B cell (primary cell): Measurements from ENCODE around the gene ZNF791. TPM values are rescaled to one million over a fixed set of nuclear protein-coding genes. Genes with fewer than 3 reads are reported as not detected.

Experiments
- ATAC-seq: fragments of 200-7000 bp; cut with Tn5 transposase; one replicate; pipeline ENCODE4 v1.10.0; 2021; ENCODE audit warnings: low read depth, mild to moderate bottlenecking, moderate number of reproducible peaks, moderate library complexity
- CTCF ChIA-PET: fragments of 350-600 bp; sonication (Branson Sonifier 250); formaldehyde crosslinking; loops from one replicate; lab custom pipeline; 2021; ENCODE audit warnings: antibody characterized with exemption, inconsistent platforms; lab: Charles Lee
- POLR2A ChIA-PET: fragments of 350-600 bp; sonication (Branson Sonifier 250); formaldehyde crosslinking; loops from one replicate; lab custom pipeline; 2021; ENCODE audit warnings: antibody characterized with exemption; lab: Charles Lee
- DNase-seq: peaks from one replicate; pipeline ENCODE4 v3.0.0; 2013
- H2AFZ ChIP-seq: 2 replicates; pipeline ENCODE4 v1.6.1; 2012; ENCODE audit warnings: mild to moderate bottlenecking, low read depth, low read length; ENCODE audit not compliant: insufficient read depth, poor library complexity, severe bottlenecking
- H3K27ac ChIP-seq, 2 donors: 1 replicate in 1 of 2; 2 replicates in 1 of 2; pipeline ENCODE4 v1.5.1; 2012 to 2013; ENCODE audit warnings: low read length in 2 of 2, mild to moderate bottlenecking in 2 of 2, moderate library complexity in 1 of 2
- H3K27me3 ChIP-seq, 4 experiments: fragments of 200-600 bp in 1 of 4; sonication (generic) in 1 of 4; replicated peaks in 1 of 4; 1 replicate in 2 of 4; 2 replicates in 2 of 4; pipeline versions ENCODE4 v1.6.1 to v1.7.0; 2013 to 2016; ENCODE audit warnings: low read length in 3 of 4, mild to moderate bottlenecking in 2 of 4, mixed read lengths in 1 of 4, moderate library complexity in 1 of 4; ENCODE audit not compliant: insufficient read depth in 4 of 4, control insufficient read depth in 3 of 4; ENCODE audit errors: control extremely low read depth in 1 of 4
- H3K36me3 ChIP-seq, 2 experiments: replicated peaks in 1 of 2; 1 replicate in 1 of 2; 2 replicates in 1 of 2; pipeline versions ENCODE4 v1.6.1 to v1.7.1; 2013; ENCODE audit warnings: low read length in 1 of 2; ENCODE audit not compliant: insufficient read depth in 2 of 2, control insufficient read depth in 1 of 2; ENCODE audit errors: control extremely low read depth in 1 of 2, extremely low read depth in 1 of 2
- H3K4me1 ChIP-seq, 2 donors: fragments of 200-600 bp in 1 of 2; sonication (generic) in 1 of 2; 1 replicate in 1 of 2; 2 replicates in 1 of 2; pipeline versions ENCODE4 v1.5.1 to v1.6.1; 2013 to 2017; ENCODE audit warnings: low read length in 2 of 2; ENCODE audit not compliant: control insufficient read depth in 2 of 2, insufficient read depth in 2 of 2
- H3K4me2 ChIP-seq: replicated peaks from 2 replicates; pipeline ENCODE3; 2012; ENCODE audit warnings: mild to moderate bottlenecking, low read depth, low read length; ENCODE audit not compliant: poor library complexity, severe bottlenecking
- H3K4me3 ChIP-seq, 5 experiments: fragments of 200-600 bp in 1 of 5; sonication (generic) in 1 of 5; 1 replicate in 3 of 5; 2 replicates in 2 of 5; pipeline versions ENCODE4 v1.5.1 to v1.7.0; 2011 to 2016; ENCODE audit warnings: low read length in 4 of 5, mild to moderate bottlenecking in 4 of 5, low read depth in 2 of 5, control low read depth in 1 of 5, moderate library complexity in 1 of 5; ENCODE audit not compliant: insufficient read depth in 1 of 5; ENCODE audit errors: control extremely low read depth in 1 of 5, extremely low read depth in 1 of 5
- H3K79me2 ChIP-seq: fragments of 200-600 bp; sonication (generic); one replicate; pipeline ENCODE4 v1.6.0; 2016; ENCODE audit warnings: low read length; ENCODE audit not compliant: control insufficient read depth, insufficient read depth
- H3K9ac ChIP-seq: fragments of 200-600 bp; sonication (generic); 2 replicates; pipeline ENCODE4 v1.6.1; 2017; ENCODE audit warnings: mild to moderate bottlenecking, low read length, moderate library complexity
- H3K9me3 ChIP-seq, 3 donors: one replicate each; pipeline versions ENCODE4 v1.6.1 to v1.7.1; 2013; ENCODE audit warnings: low read length in 2 of 3; ENCODE audit not compliant: control insufficient read depth in 2 of 3, insufficient read depth in 1 of 3; ENCODE audit errors: control extremely low read depth in 1 of 3
- H4K20me1 ChIP-seq: 2 replicates; pipeline ENCODE4 v1.6.0; 2012; ENCODE audit warnings: mild to moderate bottlenecking, low read length; ENCODE audit not compliant: insufficient read depth, control insufficient read depth, poor library complexity, severe bottlenecking
- H3K27ac Mint-ChIP-seq: one replicate; pipeline ENCODE4 v1.8.0; 2021; ENCODE audit warnings: mixed read lengths
- H3K27me3 Mint-ChIP-seq: one replicate; pipeline ENCODE4 v1.8.0; 2021; ENCODE audit warnings: mixed read lengths
- H3K4me1 Mint-ChIP-seq: one replicate; pipeline ENCODE4 v1.8.0; 2021; ENCODE audit warnings: mixed read lengths
- H3K4me3 Mint-ChIP-seq: one replicate; pipeline ENCODE4 v1.8.0; 2021; ENCODE audit warnings: mixed read lengths
- H3K9me3 Mint-ChIP-seq: one replicate; pipeline ENCODE4 v1.8.0; 2022; ENCODE audit warnings: mixed read lengths; ENCODE audit not compliant: insufficient read depth
- EZH2 ChIP-seq: IDR thresholded peaks from 2 replicates; pipeline ENCODE4 v1.6.1; 2012; ENCODE audit warnings: borderline replicate concordance, low read depth, mild to moderate bottlenecking, moderate library complexity, low read length; ENCODE audit not compliant: insufficient read depth, poor library complexity, severe bottlenecking
- WGBS: methylation state at CpG from one replicate; pipeline ENCODE4 v1.1.5; 2013; ENCODE audit warnings: missing lambda C conversion rate; ENCODE audit not compliant: insufficient coverage; 5-methylcytosine and 5-hydroxymethylcytosine counted together
- intact Hi-C: fragments of 100-400 bp; cut with micrococcal nuclease; formaldehyde crosslinking; loops from one replicate; pipeline ENCODE4 v1.10.0; 2022
- polyA plus RNA-seq: library from polyadenylated mRNA; depleted of rRNA; stranded (reverse); fragments of >200 nt; gene quantifications from 2 replicates; pipeline ENCODE4 v1.2.3, GENCODE V29; 2012
- total RNA-seq, 2 donors: library from RNA; stranded (reverse); fragments of 120-200 nt in 1 of 2; gene quantifications; 1 replicate in 1 of 2; 2 replicates in 1 of 2; pipeline versions ENCODE4 v1.2.3 to v1.2.4, GENCODE V29; 2013 to 2022
- TF ChIP-seq, protein P1 (sequence below): fragments of 200-600 bp; IDR thresholded peaks from one replicate; pipeline ENCODE4 v1.8.0; 2022; ENCODE audit warnings: antibody characterized with exemption, mild to moderate bottlenecking

ZNF791 gene
- total and polyA plus RNA-seq, 2 donors (not counting 1 experiment from before 2014, with no cell fraction given): 17.5 to 57.9 TPM

DNA sequence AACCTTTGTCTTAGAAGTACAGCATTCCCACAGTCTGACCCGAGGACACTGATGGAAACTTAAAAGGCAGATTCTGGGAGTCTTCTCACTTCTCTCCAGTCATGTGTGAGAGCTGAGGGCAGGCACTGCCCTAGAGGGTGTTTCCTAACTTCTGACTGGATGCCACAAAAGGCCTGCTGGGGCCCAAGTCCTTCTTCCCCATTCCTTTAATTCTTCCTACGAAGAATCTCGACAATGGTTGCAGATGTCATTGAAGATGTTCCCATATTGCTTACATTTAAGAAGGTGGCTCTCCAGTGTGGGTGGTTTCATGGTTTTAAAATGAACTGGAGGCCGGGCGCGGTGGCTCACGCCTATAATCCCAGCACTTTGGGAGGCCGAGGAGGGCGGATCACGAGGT lies 32.1 kb upstream of the ZNF791 start:
- peaks cover 20% of the 10 kb centered on the region for H3K4me1 Mint-ChIP-seq
- no peaks in the 10 kb centered on the region for H4K20me1 ChIP-seq
- H3K9me3 Mint-ChIP-seq: peaks cover 4% of the 10 kb centered on the region
- ChIA-PET CTCF (interaction anchor here (1.0 kb wide), 1 partner anchor 9 kb away, joined by 4 read pairs; no protein-coding TSS in a partner anchor), POLR2A (no interaction called here)
- no peak overlapping the region for H3K27ac ChIP-seq
- WGBS: no CpG with 5 or more reads among the region's 10 CpGs
- no peak for TF ChIP-seq EZH2
- TF ChIP-seq, protein P1, sequence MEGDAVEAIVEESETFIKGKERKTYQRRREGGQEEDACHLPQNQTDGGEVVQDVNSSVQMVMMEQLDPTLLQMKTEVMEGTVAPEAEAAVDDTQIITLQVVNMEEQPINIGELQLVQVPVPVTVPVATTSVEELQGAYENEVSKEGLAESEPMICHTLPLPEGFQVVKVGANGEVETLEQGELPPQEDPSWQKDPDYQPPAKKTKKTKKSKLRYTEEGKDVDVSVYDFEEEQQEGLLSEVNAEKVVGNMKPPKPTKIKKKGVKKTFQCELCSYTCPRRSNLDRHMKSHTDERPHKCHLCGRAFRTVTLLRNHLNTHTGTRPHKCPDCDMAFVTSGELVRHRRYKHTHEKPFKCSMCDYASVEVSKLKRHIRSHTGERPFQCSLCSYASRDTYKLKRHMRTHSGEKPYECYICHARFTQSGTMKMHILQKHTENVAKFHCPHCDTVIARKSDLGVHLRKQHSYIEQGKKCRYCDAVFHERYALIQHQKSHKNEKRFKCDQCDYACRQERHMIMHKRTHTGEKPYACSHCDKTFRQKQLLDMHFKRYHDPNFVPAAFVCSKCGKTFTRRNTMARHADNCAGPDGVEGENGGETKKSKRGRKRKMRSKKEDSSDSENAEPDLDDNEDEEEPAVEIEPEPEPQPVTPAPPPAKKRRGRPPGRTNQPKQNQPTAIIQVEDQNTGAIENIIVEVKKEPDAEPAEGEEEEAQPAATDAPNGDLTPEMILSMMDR: no peak
- no peak overlapping the region for H3K9ac ChIP-seq
- no peaks in the 10 kb centered on the region for H3K27me3 ChIP-seq
- H3K79me2 ChIP-seq: peaks cover 10% of the 10 kb centered on the region
- peaks cover 3 to 17% (median 14%) of the 10 kb centered on the region in 3 donors for H3K9me3 ChIP-seq
- peaks cover 18 to 20% of the 10 kb centered on the region in 2 donors for H3K4me1 ChIP-seq
- H3K36me3 ChIP-seq: peaks cover 19 to 36% of the 10 kb centered on the region in 2 experiments
- H3K4me3 ChIP-seq: no peak overlapping the region
- no peak overlapping the region for H3K4me2 ChIP-seq
- no peak overlapping the region for H3K27ac Mint-ChIP-seq
- ATAC-seq (no peak), DNase-seq (no peak)
- H3K27me3 Mint-ChIP-seq: no peaks in the 10 kb centered on the region
- no peak overlapping the region for H3K4me3 Mint-ChIP-seq
- intact Hi-C loops: no loop called here
- H2AFZ ChIP-seq: no peak overlapping the region

DNA sequence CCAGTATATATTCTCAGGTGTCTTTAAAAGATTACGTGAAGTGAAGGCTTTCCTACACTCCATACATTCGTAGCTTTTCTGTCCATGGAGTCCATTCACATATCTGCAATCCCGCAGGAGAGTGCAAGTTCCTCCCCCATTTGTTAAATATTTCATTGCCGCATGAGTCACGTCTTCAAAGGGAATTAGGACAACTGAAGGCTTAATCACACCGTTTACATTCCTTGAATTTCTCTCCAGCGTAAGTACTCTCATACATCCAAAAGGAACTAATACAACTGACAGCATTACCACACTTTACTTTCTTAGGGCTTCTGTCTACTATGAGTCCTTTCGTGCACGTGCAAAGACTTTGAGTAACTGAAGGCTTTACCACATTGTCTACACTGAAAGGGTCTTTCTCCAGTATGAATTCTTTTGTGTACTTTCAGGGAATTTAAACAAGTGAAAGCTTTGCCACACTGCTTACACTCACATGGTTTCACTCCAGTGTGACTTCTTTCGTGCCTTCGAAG lies 30.5 kb upstream of the ZNF791 start:
- peaks cover 3 to 14% (median 14%) of the 10 kb centered on the region in 3 donors for H3K9me3 ChIP-seq
- H3K79me2 ChIP-seq: peaks cover 15% of the 10 kb centered on the region
- H3K9ac ChIP-seq: no peak overlapping the region
- Mint-ChIP-seq H3K27ac (no peak overlapping the region), H3K4me1 (peaks cover 6% of the 10 kb centered on the region), H3K4me3 (no peak overlapping the region), H3K27me3 (no peaks in the 10 kb centered on the region), H3K9me3 (peaks cover 4% of the 10 kb centered on the region)
- no peaks in the 10 kb centered on the region for H4K20me1 ChIP-seq
- CTCF ChIA-PET: no interaction called here
- no peak for TF ChIP-seq EZH2
- TF ChIP-seq, protein P1: no peak
- H3K27ac ChIP-seq: no peak overlapping the region
- POLR2A ChIA-PET: no interaction called here
- H3K36me3 ChIP-seq: peaks cover 19 to 41% of the 10 kb centered on the region in 2 experiments
- WGBS: 100% methylated on average over 6 of the region's 11 CpGs
- H3K4me3 ChIP-seq: no peak overlapping the region
- H2AFZ ChIP-seq: no peak overlapping the region
- no peaks in the 10 kb centered on the region for H3K27me3 ChIP-seq
- no peak overlapping the region for H3K4me2 ChIP-seq
- intact Hi-C loops: no loop called here
- DNase-seq: no peak
- peaks cover 3 to 4% of the 10 kb centered on the region in 2 donors for H3K4me1 ChIP-seq
- no peak for ATAC-seq
